ENCODE data around the gene GABRB3. TPM values are rescaled to one million over a fixed set of nuclear protein-coding genes. Genes with fewer than 3 reads are reported as not detected.

GABRB3 gene
- total RNA-seq, 1 experiment from 2014 or later, result 0.13 TPM

- H3K36me3 ChIP-seq (ENCODE audit: control insufficient read depth, insufficient read depth, low read length), result no peaks in the 10 kb centered on the region
- DNase-seq (ENCODE audit: low read depth, low spot score) (no peak), ATAC-seq (no peak)
- H3K9me3 ChIP-seq (ENCODE audit: control insufficient read depth, insufficient read depth, low read depth, low read length), result no peaks in the 10 kb centered on the region
- no peak overlapping the region for H3K4me3 ChIP-seq (ENCODE audit: low read depth in 2 of 2, low read length in 2 of 2)
- H3K27me3 ChIP-seq (ENCODE audit: control insufficient read depth, insufficient read depth, low read length), result no peaks in the 10 kb centered on the region
- BruUV-seq (replicated peaks), result no TSS peak
- no peaks in the 10 kb centered on the region for H3K4me1 ChIP-seq (ENCODE audit: control insufficient read depth, insufficient read depth, low read length)
- in situ Hi-C loops (cut with HindIII; ENCODE audit: low pct_unique_long_range_greater_than_20kb, low sequenced_read_pairs), result no loop called here
- H3K27ac ChIP-seq (ENCODE audit: low read length), result no peak overlapping the region
- intact Hi-C loops (cut with micrococcal nuclease; ENCODE audit: unreplicated experiment), result no loop called here
- TF ChIP-seq REST (IDR thresholded peaks at IDR 0.05; ENCODE audit: insufficient read depth in 1 of 2, low read depth in 2 of 2, low read length in 1 of 2) (no peak), TCF7L2 (IDR thresholded peaks at IDR 0.05; ENCODE audit: low read depth, low read length) (no peak), SIN3A (IDR thresholded peaks at IDR 0.05; ENCODE audit: borderline replicate concordance, insufficient read depth, low read depth, low read length) (no peak), POLR2AphosphoS5 (IDR thresholded peaks at IDR 0.05; ENCODE audit: low read depth, low read length) (no peak), CTCF (IDR thresholded peaks at IDR 0.05) (no peak)
- ChIA-PET CTCF (no interaction called here), POLR2A (no interaction called here)
These were observed 32.6 kb upstream of the GABRB3 start for GRCh38 chr15:26805470-26805869.

GRCh38 chr15:26804063-26804804 lies 31.4 kb upstream of the GABRB3 start:
- H3K4me3 ChIP-seq (ENCODE audit: low read depth in 2 of 2, low read length in 2 of 2), result no peak overlapping the region
- H3K9me3 ChIP-seq (ENCODE audit: control insufficient read depth, insufficient read depth, low read depth, low read length), result no peaks in the 10 kb centered on the region
- in situ Hi-C loops (cut with HindIII; ENCODE audit: low pct_unique_long_range_greater_than_20kb, low sequenced_read_pairs), result no loop called here
- no peaks in the 10 kb centered on the region for H3K36me3 ChIP-seq (ENCODE audit: control insufficient read depth, insufficient read depth, low read length)
- no peak overlapping the region for H3K27ac ChIP-seq (ENCODE audit: low read length)
- intact Hi-C loops (cut with micrococcal nuclease; ENCODE audit: unreplicated experiment), result no loop called here
- no TSS peak for BruUV-seq (replicated peaks)
- no peaks in the 10 kb centered on the region for H3K4me1 ChIP-seq (ENCODE audit: control insufficient read depth, insufficient read depth, low read length)
- ATAC-seq, result no peak
- DNase-seq (ENCODE audit: low read depth, low spot score), result no peak
- POLR2A ChIA-PET, result no interaction called here
- H3K27me3 ChIP-seq (ENCODE audit: control insufficient read depth, insufficient read depth, low read length), result no peaks in the 10 kb centered on the region
- no peak for TF ChIP-seq TCF7L2 (IDR thresholded peaks at IDR 0.05; ENCODE audit: low read depth, low read length)
- CTCF ChIA-PET, result interaction anchor here (0.6 kb wide), 1 partner anchor 1296 kb away, joined by 12 read pairs; no protein-coding TSS in a partner anchor

GRCh38 chr15:26790118-26790517 lies 17.3 kb upstream of the GABRB3 start:
- TF ChIP-seq CTCF (IDR thresholded peaks at IDR 0.05) (no peak), POLR2AphosphoS5 (IDR thresholded peaks at IDR 0.05; ENCODE audit: low read depth, low read length) (no peak), REST (IDR thresholded peaks at IDR 0.05; ENCODE audit: insufficient read depth in 1 of 2, low read depth in 2 of 2, low read length in 1 of 2) (no peak), SIN3A (IDR thresholded peaks at IDR 0.05; ENCODE audit: borderline replicate concordance, insufficient read depth, low read depth, low read length) (no peak), TCF7L2 (IDR thresholded peaks at IDR 0.05; ENCODE audit: low read depth, low read length) (no peak)
- in situ Hi-C loops (cut with HindIII; ENCODE audit: low pct_unique_long_range_greater_than_20kb, low sequenced_read_pairs), result no loop called here
- Histone ChIP-seq H3K27me3 (ENCODE audit: control insufficient read depth, insufficient read depth, low read length) (no peaks in the 10 kb centered on the region), H3K36me3 (ENCODE audit: control insufficient read depth, insufficient read depth, low read length) (no peaks in the 10 kb centered on the region), H3K27ac (ENCODE audit: low read length) (no peak overlapping the region), H3K4me1 (ENCODE audit: control insufficient read depth, insufficient read depth, low read length) (no peaks in the 10 kb centered on the region), H3K9me3 (ENCODE audit: control insufficient read depth, insufficient read depth, low read depth, low read length) (peaks cover 3% of the 10 kb centered on the region; the same call in 1 of the 2 replicates), H3K4me3 (ENCODE audit: low read depth in 2 of 2, low read length in 2 of 2) (no peak overlapping the region)
- ChIA-PET POLR2A (no interaction called here), CTCF (no interaction called here)
- intact Hi-C loops (cut with micrococcal nuclease; ENCODE audit: unreplicated experiment), result no loop called here
- DNase-seq (ENCODE audit: low read depth, low spot score) (no peak), ATAC-seq (no peak)
- no TSS peak for BruUV-seq (replicated peaks)

Measured in Panc1 (cell line).